HG02885 (cell line): ENCODE results near the gene CD300LD.
"Not testable (repeated sequence)": the region's sequence is repeated elsewhere in the genome, so short reads cannot be mapped to it uniquely, and the experiment has no call there.

Source experiments
- ATAC-seq: cut with Tn5 transposase; IDR thresholded peaks from one replicate; pipeline ENCODE4 v1.9.1; 2021; ENCODE audit warnings: mild to moderate bottlenecking; ENCODE audit not compliant: unreplicated experiment, poor library complexity

Gene CD300LD

GRCh38 chr17:74574489-74575142 lies 17.5 kb downstream of the CD300LD start:
- no peak for ATAC-seq

- not testable (repeated sequence) for ATAC-seq
Observed at GRCh38 chr17:74573635-74574034, 18.4 kb downstream of the CD300LD start.

GRCh38 chr17:74573169-74573568 lies 18.9 kb downstream of the CD300LD start:
- ATAC-seq = no peak

- ATAC-seq = no peak
Observed at GRCh38 chr17:74571621-74572270, 20.3 kb downstream of the CD300LD start.

- ATAC-seq = no peak
Observed at GRCh38 chr17:74569020-74570003, 22.8 kb downstream of the CD300LD start.

- ATAC-seq = no peak
Observed at GRCh38 chr17:74568106-74568873, 23.8 kb downstream of the CD300LD start.

GRCh38 chr17:74567397-74567796 lies 24.7 kb downstream of the CD300LD start, which contains the start of gene CD300H:
Gene CD300H (minus strand): TSS chr17:74567509.
- ATAC-seq = no peak

GRCh38 chr17:74566132-74566753 lies 25.8 kb downstream of the CD300LD start:
- no peak for ATAC-seq

- ATAC-seq = no peak
Observed at GRCh38 chr17:74565126-74565525, 27.0 kb downstream of the CD300LD start.

- ATAC-seq = no peak
Observed at GRCh38 chr17:74563358-74563757, 28.7 kb downstream of the CD300LD start.

GRCh38 chr17:74561586-74561985 lies 30.5 kb downstream of the CD300LD start:
- no peak for ATAC-seq

GRCh38 chr17:74558882-74559519 lies 33.1 kb downstream of the CD300LD start:
- no peak for ATAC-seq

- not testable (repeated sequence) for ATAC-seq
Observed at GRCh38 chr17:74558402-74558801, 33.7 kb downstream of the CD300LD start.

- no peak for ATAC-seq
Observed at GRCh38 chr17:74555427-74555940, 36.6 kb downstream of the CD300LD start.

- no peak for ATAC-seq
Observed at GRCh38 chr17:74554909-74555308, 37.2 kb downstream of the CD300LD start.

GRCh38 chr17:74552037-74552436 lies 40.0 kb downstream of the CD300LD start:
- ATAC-seq = no peak

GRCh38 chr17:74550602-74551001 lies 41.5 kb downstream of the CD300LD start:
- no peak for ATAC-seq

- ATAC-seq = no peak
Observed at GRCh38 chr17:74549343-74549742, 42.7 kb downstream of the CD300LD start.

- ATAC-seq = no peak
Observed at GRCh38 chr17:74547736-74548135, 44.3 kb downstream of the CD300LD start.
